ENCODE results near the gene BCL6B. TPM values are rescaled to one million over a fixed set of nuclear protein-coding genes. Genes with fewer than 3 reads are reported as not detected.

BCL6B gene
- total RNA-seq, 1 experiment from 2014 or later = 0.57 TPM

- Histone ChIP-seq H3K79me2 (ENCODE audit: insufficient read depth, low read length) (no peaks in the 10 kb centered on the region), H3K4me1 (ENCODE audit: control insufficient read depth in 1 of 2, insufficient read depth in 2 of 2, low read length in 2 of 2) (no peaks in the 10 kb centered on the region), H3K9ac (ENCODE audit: low read length) (no peak overlapping the region), H3K36me3 (ENCODE audit: control insufficient read depth in 1 of 2, insufficient read depth in 2 of 2, low read length in 2 of 2) (peaks cover 11 to 14% of the 10 kb centered on the region in 2 experiments; a peak in 3 of 4 replicates), H3K9me2 (ENCODE audit: insufficient read depth) (no peaks in the 10 kb centered on the region), H3K4me3 (replicated peaks in 1 of 2; ENCODE audit: low read depth in 1 of 2, low read length in 2 of 2) (no peak overlapping the region), H3K27me3 (ENCODE audit: insufficient read depth, low read length) (no peaks in the 10 kb centered on the region), H4K20me1 (ENCODE audit: insufficient read depth) (no peaks in the 10 kb centered on the region), H3K9me3 (ENCODE audit: control insufficient read depth in 1 of 2, insufficient read depth in 1 of 2, low read depth in 1 of 2, low read length in 2 of 2) (no peaks in the 10 kb centered on the region), H3K4me2 (ENCODE audit: low read length) (no peak overlapping the region), H2AFZ (ENCODE audit: low read depth, low read length, poor library complexity, severe bottlenecking) (no peak overlapping the region), H3K27ac (ENCODE audit: low read depth, low read length) (no peak overlapping the region)
- DNase-seq (ENCODE audit: low read depth, low spot score) (no peak), ATAC-seq (no peak)
- CTCF ChIA-PET = no interaction called here
- RAD21 ChIA-PET (ENCODE audit: low non-redundant PET in 1 of 2, low total read pairs in 2 of 2, uncharacterized antibody in 2 of 2, unreplicated experiment in 2 of 2) = no interaction called here
- no TSS peak for BruUV-seq (replicated peaks)
- intact Hi-C loops (cut with micrococcal nuclease) = no loop called here
- POLR2A ChIA-PET = no interaction called here
- TF ChIP-seq, protein P1, sequence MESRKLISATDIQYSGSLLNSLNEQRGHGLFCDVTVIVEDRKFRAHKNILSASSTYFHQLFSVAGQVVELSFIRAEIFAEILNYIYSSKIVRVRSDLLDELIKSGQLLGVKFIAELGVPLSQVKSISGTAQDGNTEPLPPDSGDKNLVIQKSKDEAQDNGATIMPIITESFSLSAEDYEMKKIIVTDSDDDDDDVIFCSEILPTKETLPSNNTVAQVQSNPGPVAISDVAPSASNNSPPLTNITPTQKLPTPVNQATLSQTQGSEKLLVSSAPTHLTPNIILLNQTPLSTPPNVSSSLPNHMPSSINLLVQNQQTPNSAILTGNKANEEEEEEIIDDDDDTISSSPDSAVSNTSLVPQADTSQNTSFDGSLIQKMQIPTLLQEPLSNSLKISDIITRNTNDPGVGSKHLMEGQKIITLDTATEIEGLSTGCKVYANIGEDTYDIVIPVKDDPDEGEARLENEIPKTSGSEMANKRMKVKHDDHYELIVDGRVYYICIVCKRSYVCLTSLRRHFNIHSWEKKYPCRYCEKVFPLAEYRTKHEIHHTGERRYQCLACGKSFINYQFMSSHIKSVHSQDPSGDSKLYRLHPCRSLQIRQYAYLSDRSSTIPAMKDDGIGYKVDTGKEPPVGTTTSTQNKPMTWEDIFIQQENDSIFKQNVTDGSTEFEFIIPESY (IDR thresholded peaks at IDR 0.05; ENCODE audit: extremely low read depth, insufficient replicate concordance, low read length) = no peak
- TF ChIP-seq, protein P2, sequence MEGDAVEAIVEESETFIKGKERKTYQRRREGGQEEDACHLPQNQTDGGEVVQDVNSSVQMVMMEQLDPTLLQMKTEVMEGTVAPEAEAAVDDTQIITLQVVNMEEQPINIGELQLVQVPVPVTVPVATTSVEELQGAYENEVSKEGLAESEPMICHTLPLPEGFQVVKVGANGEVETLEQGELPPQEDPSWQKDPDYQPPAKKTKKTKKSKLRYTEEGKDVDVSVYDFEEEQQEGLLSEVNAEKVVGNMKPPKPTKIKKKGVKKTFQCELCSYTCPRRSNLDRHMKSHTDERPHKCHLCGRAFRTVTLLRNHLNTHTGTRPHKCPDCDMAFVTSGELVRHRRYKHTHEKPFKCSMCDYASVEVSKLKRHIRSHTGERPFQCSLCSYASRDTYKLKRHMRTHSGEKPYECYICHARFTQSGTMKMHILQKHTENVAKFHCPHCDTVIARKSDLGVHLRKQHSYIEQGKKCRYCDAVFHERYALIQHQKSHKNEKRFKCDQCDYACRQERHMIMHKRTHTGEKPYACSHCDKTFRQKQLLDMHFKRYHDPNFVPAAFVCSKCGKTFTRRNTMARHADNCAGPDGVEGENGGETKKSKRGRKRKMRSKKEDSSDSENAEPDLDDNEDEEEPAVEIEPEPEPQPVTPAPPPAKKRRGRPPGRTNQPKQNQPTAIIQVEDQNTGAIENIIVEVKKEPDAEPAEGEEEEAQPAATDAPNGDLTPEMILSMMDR (IDR thresholded peaks at IDR 0.05 in 2 of 3, conservative IDR thresholded peaks at IDR 0.05 in 1 of 3; ENCODE audit: borderline replicate concordance in 1 of 3, insufficient read depth in 1 of 3, low read depth in 2 of 3, low read length in 2 of 3) = no peak
- TF ChIP-seq, protein P3, sequence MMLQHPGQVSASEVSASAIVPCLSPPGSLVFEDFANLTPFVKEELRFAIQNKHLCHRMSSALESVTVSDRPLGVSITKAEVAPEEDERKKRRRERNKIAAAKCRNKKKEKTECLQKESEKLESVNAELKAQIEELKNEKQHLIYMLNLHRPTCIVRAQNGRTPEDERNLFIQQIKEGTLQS (IDR thresholded peaks at IDR 0.05) = no peak
- TF ChIP-seq SP1 (IDR thresholded peaks at IDR 0.05; ENCODE audit: low read depth) (no peak), JUND (IDR thresholded peaks at IDR 0.05) (no peak), SIN3A (IDR thresholded peaks at IDR 0.05; ENCODE audit: low read depth) (no peak), EZH2phosphoT487 (IDR thresholded peaks at IDR 0.05; ENCODE audit: borderline replicate concordance) (no peak), SRF (IDR thresholded peaks at IDR 0.05; ENCODE audit: low read depth) (no peak), EGR1 (IDR thresholded peaks at IDR 0.05; ENCODE audit: low read depth) (no peak), RAD21 (IDR thresholded peaks at IDR 0.05; ENCODE audit: low read depth) (no peak), POLR2A (IDR thresholded peaks at IDR 0.05; ENCODE audit: borderline replicate concordance, extremely low read depth, insufficient read depth, insufficient read length) (no peak), FOSL1 (IDR thresholded peaks at IDR 0.05; ENCODE audit: low read depth) (no peak), TCF7L2 (IDR thresholded peaks at IDR 0.05; ENCODE audit: borderline replicate concordance, extremely low read depth, insufficient read depth, insufficient read length) (no peak), ZFX (IDR thresholded peaks at IDR 0.05) (no peak), YY1 (IDR thresholded peaks at IDR 0.05; ENCODE audit: extremely low read depth, insufficient replicate concordance, low read depth, low read length) (no peak), EZH2 (IDR thresholded peaks at IDR 0.05) (no peak), CEBPB (IDR thresholded peaks at IDR 0.05; ENCODE audit: low read depth) (no peak)
- TF ChIP-seq, protein P4, sequence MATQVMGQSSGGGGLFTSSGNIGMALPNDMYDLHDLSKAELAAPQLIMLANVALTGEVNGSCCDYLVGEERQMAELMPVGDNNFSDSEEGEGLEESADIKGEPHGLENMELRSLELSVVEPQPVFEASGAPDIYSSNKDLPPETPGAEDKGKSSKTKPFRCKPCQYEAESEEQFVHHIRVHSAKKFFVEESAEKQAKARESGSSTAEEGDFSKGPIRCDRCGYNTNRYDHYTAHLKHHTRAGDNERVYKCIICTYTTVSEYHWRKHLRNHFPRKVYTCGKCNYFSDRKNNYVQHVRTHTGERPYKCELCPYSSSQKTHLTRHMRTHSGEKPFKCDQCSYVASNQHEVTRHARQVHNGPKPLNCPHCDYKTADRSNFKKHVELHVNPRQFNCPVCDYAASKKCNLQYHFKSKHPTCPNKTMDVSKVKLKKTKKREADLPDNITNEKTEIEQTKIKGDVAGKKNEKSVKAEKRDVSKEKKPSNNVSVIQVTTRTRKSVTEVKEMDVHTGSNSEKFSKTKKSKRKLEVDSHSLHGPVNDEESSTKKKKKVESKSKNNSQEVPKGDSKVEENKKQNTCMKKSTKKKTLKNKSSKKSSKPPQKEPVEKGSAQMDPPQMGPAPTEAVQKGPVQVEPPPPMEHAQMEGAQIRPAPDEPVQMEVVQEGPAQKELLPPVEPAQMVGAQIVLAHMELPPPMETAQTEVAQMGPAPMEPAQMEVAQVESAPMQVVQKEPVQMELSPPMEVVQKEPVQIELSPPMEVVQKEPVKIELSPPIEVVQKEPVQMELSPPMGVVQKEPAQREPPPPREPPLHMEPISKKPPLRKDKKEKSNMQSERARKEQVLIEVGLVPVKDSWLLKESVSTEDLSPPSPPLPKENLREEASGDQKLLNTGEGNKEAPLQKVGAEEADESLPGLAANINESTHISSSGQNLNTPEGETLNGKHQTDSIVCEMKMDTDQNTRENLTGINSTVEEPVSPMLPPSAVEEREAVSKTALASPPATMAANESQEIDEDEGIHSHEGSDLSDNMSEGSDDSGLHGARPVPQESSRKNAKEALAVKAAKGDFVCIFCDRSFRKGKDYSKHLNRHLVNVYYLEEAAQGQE (IDR thresholded peaks at IDR 0.05; ENCODE audit: low read depth) = no peak
These were observed 23.9 kb upstream of the BCL6B start for GRCh38 chr17:6998855-6999508.
